HG02973 (cell line): ENCODE results near the gene HMCN1.

Experiments
- ATAC-seq: cut with Tn5 transposase; IDR thresholded peaks from one replicate; pipeline ENCODE4 v1.9.1; 2021; ENCODE audit warnings: moderate library complexity; ENCODE audit not compliant: unreplicated experiment

HMCN1 gene

GRCh38 chr1:186002406-186002805, 268.2 kb downstream of the HMCN1 start:
- no peak for ATAC-seq

GRCh38 chr1:186009039-186009737, 275.0 kb downstream of the HMCN1 start:
- ATAC-seq, result no peak

- ATAC-seq, result no peak
These were observed 280.3 kb downstream of the HMCN1 start for GRCh38 chr1:186014370-186015037.

DNA sequence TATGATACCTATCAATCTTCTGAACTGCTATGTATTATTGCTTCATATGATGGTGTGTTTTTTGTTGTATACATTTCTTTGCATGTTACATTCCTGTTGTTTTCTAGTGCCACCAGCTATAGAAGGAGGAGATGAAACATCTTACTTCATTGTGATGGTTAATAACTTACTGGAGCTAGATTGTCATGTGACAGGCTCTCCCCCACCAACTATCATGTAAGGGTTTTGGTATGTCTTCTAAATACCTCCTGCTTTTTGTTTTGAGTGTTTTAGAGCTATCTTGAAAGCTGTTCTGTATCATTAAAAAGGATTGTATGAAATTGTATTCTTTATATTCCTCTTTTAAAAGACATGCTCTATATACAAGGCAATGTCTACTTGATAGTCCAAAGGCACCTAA, 282.7 kb downstream of the HMCN1 start:
- ATAC-seq, result no peak

DNA sequence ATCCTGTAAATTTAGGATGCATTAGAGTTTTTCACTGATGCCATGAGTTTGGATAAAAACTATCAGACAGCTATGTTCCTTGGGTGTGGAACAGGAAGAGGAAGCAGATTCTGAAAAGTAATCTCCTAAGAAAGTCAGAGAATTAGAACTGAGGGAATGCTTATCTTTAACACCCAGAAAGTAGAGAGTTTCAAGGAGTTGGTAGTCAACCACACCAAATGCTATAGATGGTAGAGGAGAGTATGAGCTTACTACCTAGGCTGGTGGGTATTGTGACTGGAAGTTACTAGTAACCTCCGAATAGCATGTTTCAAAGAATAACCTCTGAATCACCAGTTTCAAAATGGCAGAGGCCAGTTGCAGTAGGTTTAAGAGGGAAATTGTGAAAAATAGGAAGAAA, 288.0 kb downstream of the HMCN1 start:
- ATAC-seq, result no peak

GRCh38 chr1:186026946-186027345, 292.8 kb downstream of the HMCN1 start:
- ATAC-seq, result no peak

DNA sequence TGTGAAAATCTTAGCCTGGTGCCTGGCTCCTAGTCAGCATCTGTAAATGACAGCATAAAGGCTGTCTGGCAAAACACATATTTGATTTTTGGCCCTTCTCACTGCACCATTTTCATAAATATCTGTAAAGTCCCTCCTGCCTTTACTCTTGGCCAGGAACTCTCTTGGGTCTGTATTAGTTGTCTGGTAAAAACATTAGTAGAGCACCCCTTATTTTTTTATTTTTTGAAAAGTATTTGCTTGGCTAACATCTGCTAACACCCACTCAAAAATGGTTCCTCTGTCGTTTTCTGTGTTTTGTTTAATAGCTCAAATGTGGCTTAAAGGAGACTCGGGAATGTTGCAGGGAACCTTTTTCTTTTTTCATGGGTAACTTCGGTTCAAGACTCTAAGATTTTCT, 293.4 kb downstream of the HMCN1 start:
- no peak for ATAC-seq

DNA sequence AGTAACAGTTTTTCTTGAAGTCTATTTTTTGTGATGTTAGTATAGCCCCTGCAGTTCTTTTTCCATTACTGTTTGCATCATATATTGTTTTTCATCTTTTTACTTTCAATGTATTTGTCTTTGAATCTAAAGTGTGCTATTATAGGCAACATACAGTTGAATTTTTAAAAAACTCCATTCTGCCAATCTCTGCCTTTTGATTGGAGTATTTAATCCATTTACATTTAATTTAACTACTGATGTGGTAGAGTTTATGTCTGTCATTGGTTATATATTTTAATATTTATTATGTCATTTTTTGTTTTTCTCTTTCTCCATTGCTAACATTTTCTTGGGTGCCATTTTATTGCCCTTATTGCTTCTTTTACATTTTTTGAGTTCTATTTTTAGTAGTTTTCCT, 296.3 kb downstream of the HMCN1 start:
- no peak for ATAC-seq

DNA sequence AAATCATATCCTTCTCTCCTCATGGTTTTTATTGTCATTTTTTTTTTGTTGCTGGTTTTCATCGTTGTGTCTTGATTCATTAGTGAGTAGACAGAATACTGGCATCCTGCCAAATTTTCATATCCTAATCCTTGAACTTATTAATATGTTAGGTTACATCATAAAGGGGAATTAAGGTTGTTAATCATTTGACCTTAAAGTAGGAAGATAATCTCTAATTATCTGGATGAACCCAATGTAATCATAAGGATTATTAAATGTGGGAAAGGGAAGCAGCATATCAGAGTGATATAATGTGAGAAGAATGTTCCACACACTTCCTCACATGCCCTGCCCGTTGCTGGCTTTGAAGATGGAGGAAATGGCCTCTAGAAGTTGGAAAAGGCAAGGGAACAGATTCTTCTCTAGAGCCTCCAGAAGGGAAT, 299.7 kb downstream of the HMCN1 start:
- no peak for ATAC-seq

GRCh38 chr1:186042230-186042629, 308.0 kb downstream of the HMCN1 start:
- ATAC-seq, result no peak

GRCh38 chr1:186043296-186043695, 309.1 kb downstream of the HMCN1 start:
- ATAC-seq, result no peak

- ATAC-seq, result no peak
These were observed 310.0 kb downstream of the HMCN1 start for GRCh38 chr1:186044079-186044685.

GRCh38 chr1:186046437-186047211, 312.4 kb downstream of the HMCN1 start:
- no peak for ATAC-seq

GRCh38 chr1:186050360-186050759, 316.2 kb downstream of the HMCN1 start:
- no peak for ATAC-seq

DNA sequence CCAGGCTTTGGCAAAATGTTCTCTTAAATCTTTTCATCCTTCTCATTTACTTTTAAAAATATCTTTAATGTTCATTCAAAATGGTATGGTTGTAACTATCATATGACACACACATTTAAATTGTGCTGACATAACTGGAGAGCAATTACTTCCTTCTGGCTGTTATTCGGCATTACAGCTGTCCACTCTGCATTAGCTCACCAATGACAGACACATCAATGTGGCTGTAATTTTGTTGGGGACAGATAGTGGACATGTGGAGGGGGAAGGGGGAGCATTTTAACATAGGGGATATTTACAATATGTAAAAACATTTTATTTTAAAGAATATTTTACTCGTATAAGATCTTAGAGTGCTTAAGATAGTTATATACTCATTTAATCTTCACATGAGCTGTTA, 319.8 kb downstream of the HMCN1 start:
- no peak for ATAC-seq

DNA sequence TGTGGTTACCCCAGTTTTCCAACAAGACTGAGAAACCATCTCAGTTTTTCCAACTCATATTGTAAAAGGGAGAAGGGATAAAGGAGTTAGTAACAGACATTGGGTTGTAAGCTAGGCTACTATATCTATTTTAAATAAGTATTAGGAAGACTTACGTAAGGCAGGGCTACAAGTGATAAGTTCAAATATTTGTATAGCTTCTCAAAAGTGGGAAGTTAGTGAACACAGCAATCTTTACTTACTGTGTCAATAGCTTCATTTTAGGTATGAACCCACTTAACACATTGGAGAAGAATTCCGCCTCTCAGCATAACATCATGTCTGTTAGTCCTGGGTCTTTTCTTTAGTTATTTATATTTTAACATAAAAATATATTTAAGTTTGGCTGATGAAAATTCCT, 320.7 kb downstream of the HMCN1 start:
- no peak for ATAC-seq

DNA sequence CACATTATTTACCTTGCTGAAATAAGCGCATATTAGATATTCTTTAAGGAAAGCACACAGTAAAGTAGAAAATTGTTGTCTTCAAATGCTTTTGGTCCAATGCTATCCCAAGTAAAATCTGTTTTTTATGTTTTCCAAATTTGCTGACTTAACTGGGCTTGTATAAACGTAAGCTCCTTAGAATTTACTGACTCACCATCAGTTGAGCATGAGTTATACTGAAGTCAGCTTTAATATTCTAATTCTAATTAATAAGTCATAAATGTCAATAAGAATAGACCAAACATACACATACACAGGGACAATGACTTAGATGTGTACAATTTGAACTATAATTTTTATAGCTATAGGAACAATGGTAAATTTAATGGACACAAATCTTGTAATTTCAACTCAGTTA, 321.7 kb downstream of the HMCN1 start:
- ATAC-seq, result no peak

GRCh38 chr1:186057086-186057485, 322.9 kb downstream of the HMCN1 start:
- no peak for ATAC-seq

DNA sequence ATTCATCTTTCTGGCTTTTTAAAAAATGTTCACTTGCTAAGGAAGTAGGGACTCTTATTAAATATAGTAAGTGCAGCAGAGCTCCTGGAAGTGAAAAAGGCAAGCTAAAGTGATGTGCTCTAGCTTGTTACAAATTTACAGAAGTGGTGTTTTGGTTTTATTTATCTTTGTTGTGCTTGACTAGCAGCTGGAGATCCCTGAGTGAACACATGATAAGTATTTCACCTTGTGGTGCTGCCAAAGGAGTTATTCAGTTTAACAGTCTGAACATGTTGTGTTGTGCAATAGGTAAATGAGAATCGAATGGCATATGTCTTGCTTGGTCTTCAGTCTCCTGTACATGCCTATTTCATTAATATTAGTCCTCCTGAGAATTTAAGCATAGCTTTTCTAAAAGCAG, 325.1 kb downstream of the HMCN1 start:
- ATAC-seq, result no peak

DNA sequence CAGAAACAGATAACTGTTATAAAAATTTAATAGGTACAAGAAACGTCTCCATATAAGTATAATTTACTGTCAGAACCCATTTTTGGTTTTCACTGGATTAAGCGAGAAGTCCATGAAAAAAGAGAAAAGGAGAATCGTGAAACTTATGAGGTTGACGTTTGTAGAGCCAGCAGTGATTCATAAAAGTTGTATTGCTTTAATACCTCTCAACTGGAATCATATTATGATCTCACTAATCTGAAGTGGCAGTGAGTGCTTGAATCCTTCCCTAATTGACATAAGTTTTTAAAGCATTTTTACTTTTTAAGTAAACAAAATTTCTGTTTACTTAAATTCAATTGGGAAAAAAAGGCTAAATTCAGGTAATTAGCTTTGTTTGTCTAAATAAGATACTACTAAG, 325.6 kb downstream of the HMCN1 start:
- ATAC-seq, result no peak

- no peak for ATAC-seq
These were observed 326.0 kb downstream of the HMCN1 start for GRCh38 chr1:186060226-186060625.
